Kidney tubule cell (primary cell): ENCODE results near the gene MYOF.
"Not testable (repeated sequence)": the region's sequence is repeated elsewhere in the genome, so short reads cannot be mapped to it uniquely, and the experiment has no call there.

ENCODE experiments used
- DNase-seq: peaks from one replicate; pipeline ENCODE4 v3.0.0-alpha.2; 2018; ENCODE audit warnings: low spot score

Gene MYOF

DNA sequence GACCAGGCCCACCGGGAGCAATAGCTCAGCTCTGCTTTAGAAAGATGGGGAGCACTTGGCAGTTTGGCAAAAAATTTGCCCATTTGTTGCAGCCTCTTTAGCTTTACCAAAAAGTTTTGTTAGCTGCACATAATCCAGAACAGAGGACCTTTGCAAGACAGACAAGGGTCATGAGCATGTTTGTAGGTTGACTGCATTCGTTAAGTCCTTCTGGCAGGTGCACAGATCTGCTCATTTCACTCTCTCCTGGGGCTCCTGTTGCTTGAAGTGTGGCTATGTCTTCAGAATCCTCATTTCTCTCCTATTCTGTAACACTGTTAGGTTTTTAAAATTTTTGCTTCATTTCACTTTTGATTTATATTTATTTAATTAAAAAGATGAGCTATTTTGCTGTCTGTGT is 96.8 kb downstream of the MYOF start:
- no peak for DNase-seq

DNA sequence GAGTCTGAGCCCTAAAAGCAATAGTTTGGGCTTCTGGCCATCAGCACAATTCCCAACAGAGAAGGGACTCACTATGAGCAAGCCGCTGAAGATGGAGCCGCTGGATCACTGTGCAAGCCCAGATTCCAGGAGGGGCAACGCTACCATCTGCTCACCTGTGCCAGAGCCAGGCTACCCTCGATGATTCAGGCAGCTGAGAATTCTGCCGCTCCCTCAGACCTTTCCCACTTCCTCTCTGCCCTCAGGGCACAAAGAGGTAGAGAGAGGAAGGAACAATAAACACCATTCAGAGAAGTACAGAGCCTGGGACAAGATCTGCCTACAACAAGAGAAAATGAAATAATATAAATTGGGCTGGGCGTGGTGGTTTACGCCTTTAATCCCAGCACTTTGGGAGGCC is 98.1 kb downstream of the MYOF start:
- peak; percentile 92 for DNase-seq

DNA sequence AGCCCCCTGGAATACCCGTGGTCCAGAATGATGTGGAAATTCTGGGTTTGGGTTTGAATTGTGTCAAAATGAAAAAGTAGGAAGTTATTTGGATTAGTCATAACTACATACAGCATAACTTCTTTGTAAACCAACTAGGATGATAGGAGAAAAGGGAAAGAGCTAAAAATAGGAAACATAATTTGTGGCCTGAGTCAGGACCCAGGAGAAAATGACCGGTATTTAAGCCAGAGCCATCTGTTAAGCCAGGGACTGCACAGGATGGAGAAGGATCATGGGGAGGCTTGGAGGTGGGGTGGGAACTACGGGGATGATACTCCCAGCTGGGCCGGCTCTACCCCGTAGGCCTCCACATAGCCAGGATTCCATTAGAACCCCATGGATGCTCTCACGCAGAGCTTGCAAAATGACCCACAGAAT is 98.6 kb downstream of the MYOF start:
- DNase-seq, result peak; percentile 59

DNA sequence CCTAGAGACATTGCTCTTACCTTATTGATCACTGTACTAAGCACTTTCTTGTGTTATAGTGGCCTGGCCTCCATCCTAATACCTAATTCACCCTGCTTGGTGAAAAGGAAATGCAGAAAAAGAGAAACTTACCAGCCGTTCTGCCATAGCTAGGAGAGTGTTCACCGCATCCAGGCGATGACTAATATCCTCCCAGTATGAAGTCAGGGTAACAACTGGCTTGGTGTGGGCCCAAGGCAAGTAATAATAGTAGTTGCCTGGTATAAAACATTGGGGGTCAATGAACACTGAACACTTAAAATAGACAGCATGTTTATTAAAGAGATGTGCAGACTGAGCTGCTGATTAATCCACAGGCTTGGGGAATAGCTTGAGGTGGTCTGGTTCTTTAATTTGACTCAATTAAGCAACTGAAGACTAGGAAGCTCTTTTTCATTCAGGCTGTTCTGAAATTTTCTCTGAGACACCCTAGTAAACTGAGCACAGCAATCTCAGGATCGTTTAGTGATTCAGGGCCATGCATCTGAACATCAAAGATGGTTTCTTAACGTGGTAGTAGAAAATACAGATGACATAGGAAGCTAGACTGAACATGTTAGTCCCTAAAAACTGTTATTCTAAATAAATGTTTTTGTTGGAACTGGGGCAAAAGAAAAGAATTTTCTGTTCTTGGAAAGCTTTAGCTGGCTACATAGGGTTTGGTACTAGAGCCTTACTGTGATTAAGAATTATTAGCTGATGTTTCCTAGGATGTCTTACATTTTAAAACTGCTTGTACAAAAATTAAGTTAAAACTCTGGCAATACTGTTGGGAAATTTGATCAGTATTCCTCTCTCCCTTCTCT is 102.2 kb downstream of the MYOF start:
- peak; percentile 74 for DNase-seq

DNA sequence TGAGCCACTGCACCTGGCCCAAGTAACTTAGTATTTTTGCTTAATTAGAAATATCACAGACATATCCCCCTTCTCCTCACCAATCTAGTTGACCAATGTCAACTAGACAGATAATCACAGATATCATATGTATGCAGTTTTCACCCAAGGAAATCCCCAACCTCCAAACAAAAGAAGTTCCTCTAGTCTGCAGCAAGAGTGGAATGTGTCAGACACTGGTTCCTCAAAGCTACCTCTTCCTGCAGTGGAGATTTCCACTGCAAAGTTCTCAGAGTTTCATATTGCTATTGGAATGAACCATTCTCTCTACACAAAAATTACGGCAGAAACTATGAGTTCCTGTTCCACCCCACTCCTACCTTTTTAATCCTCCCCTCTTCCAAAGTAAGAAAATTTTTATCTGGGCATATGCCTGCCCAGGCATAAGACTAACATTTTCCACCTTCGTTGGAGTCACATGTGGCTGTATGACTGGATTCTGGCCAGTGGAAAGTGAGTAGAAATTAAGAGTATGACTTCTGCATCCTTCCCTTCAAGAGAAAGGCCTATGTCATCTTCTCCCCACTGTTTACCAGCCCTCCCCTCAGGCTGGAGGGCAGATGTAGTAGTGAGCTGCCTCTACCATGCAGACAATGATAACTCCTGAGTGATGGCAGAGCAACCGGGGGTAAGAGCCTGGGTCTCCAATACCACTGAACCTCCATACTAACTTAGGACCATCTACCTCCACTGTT is 103.0 kb downstream of the MYOF start:
- peak; percentile 11 for DNase-seq

DNA sequence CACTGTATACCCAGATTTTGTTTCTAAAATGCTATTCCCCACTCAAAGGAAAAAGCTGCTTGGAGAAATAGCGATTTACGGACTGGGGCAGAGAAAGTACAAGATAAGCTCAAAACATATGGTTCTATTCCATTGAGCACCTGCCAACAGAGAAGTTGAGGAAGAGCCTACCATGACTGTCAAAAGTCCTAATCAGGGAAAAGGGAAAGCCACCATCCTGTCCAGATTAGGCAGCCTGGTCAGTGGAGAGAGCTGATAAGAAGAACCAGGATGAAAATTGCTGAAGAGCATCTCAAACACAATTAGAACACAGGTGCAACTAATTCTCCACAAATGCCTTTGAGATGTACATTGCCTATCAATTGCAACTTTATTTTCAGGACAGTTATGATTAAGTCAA is 104.1 kb downstream of the MYOF start:
- DNase-seq, result no peak

DNA sequence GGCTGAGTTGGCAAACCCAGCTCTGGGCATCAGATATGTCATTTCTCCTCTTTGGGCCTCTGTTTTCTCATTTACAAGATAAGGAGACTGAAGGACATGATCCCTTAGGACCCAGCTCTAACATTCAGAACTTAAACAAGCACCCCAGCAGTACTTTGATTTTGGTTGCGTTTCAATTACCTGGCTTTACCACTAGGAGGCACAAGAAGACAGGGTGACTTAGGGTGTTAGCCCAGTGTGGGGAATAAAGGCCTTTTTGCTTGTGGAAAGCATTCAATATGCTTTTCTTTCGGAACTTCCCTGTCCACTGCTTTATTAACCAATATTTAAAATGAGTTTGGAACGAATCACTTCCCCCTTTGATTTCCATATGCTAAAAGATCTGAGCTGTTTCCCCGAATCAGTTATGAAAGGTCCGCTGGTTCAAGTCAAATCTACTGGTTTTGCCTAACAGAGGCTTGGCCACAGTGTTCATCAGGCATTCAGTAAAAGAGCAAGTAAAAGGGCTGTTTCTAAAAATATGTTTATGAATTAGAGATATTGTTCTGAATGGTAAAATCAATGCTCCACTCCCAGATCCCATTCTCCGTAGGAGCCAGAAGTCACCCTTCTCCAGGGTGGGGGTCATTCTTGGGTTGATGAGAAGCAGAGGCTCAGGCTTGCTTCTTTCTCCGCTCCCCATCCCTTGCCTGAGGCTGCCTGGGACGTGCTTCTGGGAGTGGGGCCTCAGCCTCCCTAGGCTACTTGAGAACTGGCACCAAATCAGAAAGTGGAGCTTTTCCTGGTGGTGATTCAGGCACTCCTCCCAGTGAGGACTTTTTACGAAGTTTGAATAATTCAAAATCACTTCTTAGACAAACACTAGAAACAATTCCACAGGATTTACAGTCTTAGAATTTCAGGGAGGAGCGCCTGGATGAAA is 105.5 kb downstream of the MYOF start:
- peak; percentile 81 for DNase-seq

DNA sequence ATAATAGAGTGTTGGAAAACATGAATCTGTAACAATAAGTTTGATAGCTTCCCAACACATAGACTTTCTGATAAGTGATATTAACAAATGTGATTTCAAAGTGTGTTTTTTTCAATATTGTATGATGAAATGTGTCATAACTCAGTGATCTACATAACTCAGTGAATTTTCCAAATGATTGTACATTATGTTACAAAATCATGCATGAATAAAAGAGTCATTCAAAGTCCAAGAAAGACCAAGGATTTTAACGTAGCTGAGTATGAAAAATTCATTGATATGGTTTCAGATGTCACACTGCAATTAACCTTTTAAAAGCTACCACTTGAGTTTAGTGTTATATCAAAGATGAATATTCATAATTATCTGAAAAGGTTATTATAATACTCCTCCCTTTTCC is 111.2 kb downstream of the MYOF start:
- no peak for DNase-seq

DNA sequence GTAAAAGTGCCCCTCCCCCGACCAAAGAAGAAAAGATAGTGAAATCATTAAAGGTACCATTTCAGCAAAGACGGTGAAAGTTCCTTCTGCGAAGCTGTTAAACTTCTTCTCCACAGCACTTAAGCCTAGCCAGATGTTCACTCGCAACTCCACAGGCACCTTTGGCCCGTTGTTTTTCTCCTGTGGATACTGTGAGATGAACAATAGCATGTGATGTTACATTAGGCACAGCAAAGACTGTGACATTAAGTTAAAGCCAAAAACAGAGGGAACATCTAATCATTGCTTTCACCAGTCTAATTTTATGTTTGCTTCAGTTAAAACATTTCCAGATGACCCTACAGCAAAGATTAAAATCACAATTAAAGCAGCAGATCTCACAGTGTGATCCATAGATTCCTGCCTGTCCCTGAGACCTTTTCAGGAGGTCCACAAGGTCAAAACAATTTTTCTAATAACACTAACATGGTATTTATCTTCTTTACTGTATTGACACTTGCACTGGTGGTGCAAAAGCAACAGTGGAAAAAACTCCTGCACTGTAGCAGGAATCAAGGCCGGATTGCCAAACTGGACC is 112.5 kb downstream of the MYOF start:
- no peak for DNase-seq

GRCh38 chr10:93368210-93368609 is 113.9 kb downstream of the MYOF start:
- DNase-seq, result no peak

- DNase-seq, result no peak
Measured at GRCh38 chr10:93367664-93368063, 114.5 kb downstream of the MYOF start.

GRCh38 chr10:93364966-93365365 is 117.2 kb downstream of the MYOF start:
- no peak for DNase-seq

GRCh38 chr10:93363891-93364648 is 118.1 kb downstream of the MYOF start:
- DNase-seq, result no peak

DNA sequence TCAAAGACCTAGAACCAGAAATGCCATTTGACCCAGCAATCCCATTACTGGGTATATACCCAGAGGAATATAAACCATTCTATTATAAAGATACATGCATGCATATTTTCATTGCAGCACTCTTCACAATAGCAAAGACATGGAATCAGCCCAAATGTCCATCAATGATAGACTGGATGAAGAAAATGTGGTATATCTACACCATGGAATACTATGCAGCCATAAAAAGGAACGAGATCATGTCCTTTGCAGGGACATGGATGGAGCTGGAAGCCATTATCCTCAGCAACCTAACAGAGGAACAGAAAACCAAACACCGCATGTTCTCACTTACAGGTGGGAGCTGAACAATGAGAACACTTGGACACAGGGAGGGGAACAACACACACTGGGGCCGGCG is 123.7 kb downstream of the MYOF start:
- DNase-seq, result not testable (repeated sequence)

DNA sequence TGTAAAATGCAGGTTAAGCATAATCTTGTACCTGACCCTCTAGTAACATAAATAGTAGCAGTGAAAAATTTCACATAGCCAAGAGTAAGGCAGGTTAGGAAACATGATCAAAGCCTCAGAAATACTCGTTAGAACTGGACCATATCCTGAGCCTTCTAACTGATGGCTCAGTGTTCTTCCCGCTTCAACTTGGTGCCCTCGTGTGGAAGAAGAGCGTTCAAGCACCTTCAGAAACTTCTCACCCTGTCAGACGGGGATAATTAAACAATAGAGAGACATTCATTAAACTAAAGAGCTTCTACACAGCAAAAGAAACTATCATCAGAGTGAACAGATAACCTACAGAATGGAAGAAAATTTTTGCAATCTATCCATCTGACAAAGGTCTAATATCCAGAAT is 124.5 kb downstream of the MYOF start:
- DNase-seq, result peak; percentile 32

GRCh38 chr10:93356516-93356915 is 125.6 kb downstream of the MYOF start:
- no peak for DNase-seq

DNA sequence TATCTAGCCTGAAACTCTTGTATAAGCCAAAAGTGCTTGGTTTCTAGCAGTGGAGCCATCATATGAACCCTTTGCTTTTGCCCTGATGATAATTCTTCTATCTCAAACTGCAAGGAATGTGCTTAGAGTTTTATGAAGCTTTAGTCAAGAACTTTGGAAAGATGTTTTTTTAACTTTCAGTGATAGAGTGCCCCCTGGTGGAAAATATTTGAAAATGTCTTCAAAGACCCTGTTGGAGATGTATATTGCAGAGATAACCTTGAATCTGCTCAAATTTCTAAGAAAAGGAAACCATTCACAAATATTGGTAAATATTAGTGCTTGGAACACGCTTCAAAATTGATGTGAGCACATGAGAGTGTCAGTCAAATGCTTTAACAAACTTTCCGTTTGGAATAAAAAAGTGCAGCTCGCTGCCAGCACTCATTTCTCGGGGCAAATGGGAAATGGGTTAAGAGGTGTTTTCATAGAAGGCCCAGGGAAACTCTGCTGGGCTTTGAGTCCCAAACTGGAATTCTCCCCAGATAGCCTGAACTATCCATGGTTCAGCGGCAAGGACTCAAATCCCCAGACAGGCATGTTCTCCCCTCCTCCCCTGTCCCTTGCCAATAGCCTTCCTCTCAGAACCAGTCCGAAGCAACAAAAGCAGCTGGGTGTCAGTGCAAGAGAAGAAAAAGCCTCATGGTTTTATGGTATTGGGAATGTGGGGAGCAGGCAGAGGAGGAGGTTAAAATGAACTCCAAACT is 129.3 kb downstream of the MYOF start:
- peak; percentile 54 for DNase-seq

DNA sequence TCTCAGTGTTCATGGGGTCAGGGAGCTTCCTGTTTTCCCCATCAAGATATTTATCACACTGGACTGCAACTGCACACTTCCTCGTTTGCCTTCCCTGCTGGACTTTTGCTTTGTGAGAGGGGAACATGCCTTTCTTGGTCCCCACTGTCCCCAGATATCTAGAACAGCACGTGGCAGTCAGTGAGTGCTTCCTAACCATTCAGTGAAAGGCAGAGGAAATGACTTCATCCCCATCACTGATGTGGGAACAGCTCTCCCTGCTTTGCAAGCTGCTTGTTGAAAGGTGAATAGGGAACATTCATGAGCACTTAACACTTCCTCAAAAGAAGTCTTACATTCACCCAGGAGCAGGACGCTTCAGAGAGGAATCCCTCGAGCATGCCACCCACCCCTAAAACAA is 135.4 kb downstream of the MYOF start:
- peak; percentile 14 for DNase-seq

DNA sequence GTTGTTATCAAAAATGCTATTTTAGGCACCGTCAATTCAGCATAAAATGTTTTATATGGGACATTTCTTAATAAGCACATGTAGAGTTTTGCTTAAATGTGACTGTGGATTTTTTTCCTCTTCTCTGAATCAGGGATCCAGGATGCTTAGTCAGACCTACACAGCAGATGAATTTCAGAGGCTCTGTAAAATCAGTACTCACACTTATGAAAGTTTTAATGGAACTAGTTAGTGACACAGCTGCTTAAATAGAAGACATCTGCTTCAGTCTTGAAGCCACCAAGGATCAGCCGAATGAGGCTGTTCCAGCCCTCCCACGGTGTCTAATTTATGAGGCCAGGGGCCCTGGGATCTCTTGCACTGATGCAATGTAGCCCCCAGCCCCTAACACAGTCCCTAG is 136.0 kb downstream of the MYOF start:
- DNase-seq, result no peak

DNA sequence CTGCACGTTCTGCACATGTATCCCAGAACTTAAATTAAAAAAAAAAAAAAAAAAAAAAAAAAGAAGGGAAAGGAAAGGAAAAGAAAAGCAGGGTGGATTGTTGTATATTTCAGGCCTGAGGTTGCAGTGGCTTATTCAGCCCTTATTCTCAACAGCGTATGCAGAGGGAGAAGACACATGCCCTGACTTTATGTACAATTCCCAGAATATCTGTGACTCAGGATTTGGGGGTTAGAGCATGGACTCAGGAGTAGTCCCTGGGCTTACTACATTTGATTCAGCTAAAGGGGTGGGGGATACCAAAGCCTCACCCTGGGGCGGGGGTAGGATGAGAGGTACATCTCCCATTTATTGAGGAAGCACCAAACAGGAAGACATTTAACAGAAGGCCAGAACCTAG is 137.4 kb downstream of the MYOF start:
- DNase-seq, result no peak

DNA sequence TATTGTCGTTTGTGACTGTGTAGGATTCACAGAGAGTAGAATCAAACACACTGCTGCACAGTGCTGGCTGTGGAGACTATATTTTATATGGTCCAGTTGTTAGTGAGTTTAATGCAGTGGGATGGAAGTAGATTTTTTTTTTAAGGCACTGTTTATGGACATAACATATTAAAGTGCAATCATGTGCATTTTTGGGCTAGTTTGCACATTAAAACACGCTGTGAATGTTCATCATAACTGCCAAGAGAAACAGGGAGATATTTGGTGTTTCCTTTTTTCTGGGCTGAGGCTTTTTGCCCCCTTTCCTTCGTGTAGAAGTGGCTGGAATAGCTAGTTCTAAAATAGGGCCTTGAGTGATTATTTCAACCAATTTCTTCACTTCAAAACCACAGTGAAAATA is 139.2 kb downstream of the MYOF start:
- no peak for DNase-seq
